GM21367 (cell line): ENCODE results near the gene KRTAP9-4.
"Not testable (repeated sequence)": the region's sequence is repeated elsewhere in the genome, so short reads cannot be mapped to it uniquely, and the experiment has no call there.

ENCODE experiments used
- ATAC-seq: cut with Tn5 transposase; IDR thresholded peaks from one replicate; pipeline ENCODE4 v1.9.1; 2021; ENCODE audit not compliant: unreplicated experiment

KRTAP9-4 gene

GRCh38 chr17:41249637-41250240 is at the start of gene KRTAP9-4:
Gene KRTAP9-4 (plus strand): TSS chr17:41249687. CDS start chr17:41249721, 34 bp downstream.
- ATAC-seq, result not testable (repeated sequence)

- ATAC-seq, result no peak
Measured at GRCh38 chr17:41211845-41212466, 37.5 kb upstream of the KRTAP9-4 start.

GRCh38 chr17:41212524-41213169 is 36.8 kb upstream of the KRTAP9-4 start:
- no peak for ATAC-seq

GRCh38 chr17:41215681-41216080 is 33.8 kb upstream of the KRTAP9-4 start:
- ATAC-seq, result no peak

- ATAC-seq, result no peak
Measured at GRCh38 chr17:41223821-41224220, 25.7 kb upstream of the KRTAP9-4 start.

- no peak for ATAC-seq
Measured at GRCh38 chr17:41226051-41226450, 23.4 kb upstream of the KRTAP9-4 start.

- not testable (repeated sequence) for ATAC-seq
Measured at GRCh38 chr17:41226598-41227095, 22.8 kb upstream of the KRTAP9-4 start, which contains the start of gene KRTAP9-2. Gene KRTAP9-2 (plus strand): TSS chr17:41226648. CDS start chr17:41226655, 7 bp downstream.

- ATAC-seq, result no peak
Measured at GRCh38 chr17:41230094-41230493, 19.4 kb upstream of the KRTAP9-4 start.

- ATAC-seq, result no peak
Measured at GRCh38 chr17:41231731-41232130, 17.8 kb upstream of the KRTAP9-4 start.

GRCh38 chr17:41232399-41233105 is 16.9 kb upstream of the KRTAP9-4 start, which contains the start of gene KRTAP9-3:
Gene KRTAP9-3 (plus strand): TSS chr17:41232449. CDS start chr17:41232502, 53 bp downstream.
- not testable (repeated sequence) for ATAC-seq

- ATAC-seq, result not testable (repeated sequence)
Measured at GRCh38 chr17:41237116-41237515, 12.4 kb upstream of the KRTAP9-4 start.

GRCh38 chr17:41237949-41238437 is 11.5 kb upstream of the KRTAP9-4 start, which contains the start of gene KRTAP9-8:
Gene KRTAP9-8 (plus strand): TSS chr17:41237999. CDS start chr17:41238052, 53 bp downstream.
- not testable (repeated sequence) for ATAC-seq

- not testable (repeated sequence) for ATAC-seq
Measured at GRCh38 chr17:41246995-41247787, 2.3 kb upstream of the KRTAP9-4 start.

- no peak for ATAC-seq
Measured at GRCh38 chr17:41251261-41251660, 1.8 kb downstream of the KRTAP9-4 start.

- ATAC-seq, result no peak
Measured at GRCh38 chr17:41254861-41255260, 5.4 kb downstream of the KRTAP9-4 start.

GRCh38 chr17:41255381-41256290 is 6.1 kb downstream of the KRTAP9-4 start, which contains the start of gene KRTAP9-9:
Gene KRTAP9-9 (plus strand): TSS chr17:41255384.
- not testable (repeated sequence) for ATAC-seq

GRCh38 chr17:41256291-41256685 is 6.8 kb downstream of the KRTAP9-4 start:
- ATAC-seq, result no peak

- no peak for ATAC-seq
Measured at GRCh38 chr17:41258406-41258805, 8.9 kb downstream of the KRTAP9-4 start.

GRCh38 chr17:41263212-41263611 is 13.7 kb downstream of the KRTAP9-4 start:
- no peak for ATAC-seq
